A549 (cell line): ENCODE data around the gene RTBDN. TPM values are rescaled to one million over a fixed set of nuclear protein-coding genes. Genes with fewer than 3 reads are reported as not detected.

Experiments used
- ATAC-seq, 2 experiments: fragments of 200-7000 bp in 1 of 2; fragments of >200 bp in 1 of 2; cut with Nextera tagmentation in 1 of 2; cut with Tn5 transposase in 1 of 2; 3 replicates each; pipeline versions ENCODE4 v1.8.0 to v1.9.1; 2018 to 2020; ENCODE audit warnings: mild to moderate bottlenecking in 1 of 2, moderate library complexity in 1 of 2
- CTCF ChIA-PET: fragments of 300-600 bp; sonication (Branson Sonifier 250); formaldehyde crosslinking; extraction: SDS; loops from one replicate; lab custom pipeline; 2021; ENCODE audit warnings: antibody characterized with exemption, inconsistent platforms; lab: Yijun Ruan, JAX
- POLR2A ChIA-PET: fragments of 350-600 bp; formaldehyde crosslinking; extraction: SDS; loops from one replicate; lab custom pipeline; 2021; ENCODE audit warnings: antibody characterized with exemption, inconsistent platforms; lab: Yijun Ruan, JAX
- DNase-seq, 2 experiments: peaks; one replicate each; pipeline versions ENCODE4 v3.0.0 to v3.0.0-alpha.2; 2011 to 2016; ENCODE audit warnings: low read depth in 1 of 2, low spot score in 1 of 2
- FAIRE-seq: peaks from 2 replicates; lab custom pipeline; 2011; peaks lifted over from hg19 to GRCh38; lab: Jason Lieb, UNC
- H3K27ac ChIP-seq, 2 experiments: fragments of >200 bp; sonication (Bioruptor Twin); formaldehyde crosslinking; 3 replicates each; pipeline ENCODE4 v1.5.1; 2016 to 2017
- H3K4me1 ChIP-seq: fragments of >200 bp; sonication (Bioruptor Twin); formaldehyde crosslinking; 3 replicates; pipeline ENCODE4 v1.6.1; 2016
- H3K4me2 ChIP-seq: fragments of >200 bp; sonication (Bioruptor Twin); formaldehyde crosslinking; 3 replicates; pipeline ENCODE4 v1.6.1; 2016
- H3K4me3 ChIP-seq: fragments of >200 bp; sonication (Bioruptor Twin); formaldehyde crosslinking; 3 replicates; pipeline ENCODE4 v1.5.1; 2016
- H3K9me3 ChIP-seq: fragments of >200 bp; sonication (Bioruptor Twin); formaldehyde crosslinking; 3 replicates; pipeline ENCODE4 v1.6.1; 2016
- CBX8 ChIP-seq: fragments of 200-600 bp; sonication (generic); IDR thresholded peaks from 2 replicates; pipeline ENCODE4 v1.6.1; 2016
- CEBPB ChIP-seq, 2 experiments: fragments of >200 bp in 1 of 2; sonication (Bioruptor Twin) in 1 of 2; formaldehyde crosslinking in 1 of 2; IDR thresholded peaks; 2 replicates each; pipeline ENCODE4 v1.6.1; 2012 to 2016
- E2F6 ChIP-seq: IDR thresholded peaks from 2 replicates; pipeline ENCODE4 v1.6.1; 2012; ENCODE audit warnings: low read depth, borderline replicate concordance
- GATA3 ChIP-seq: IDR thresholded peaks from 2 replicates; pipeline ENCODE4 v1.6.1; 2012; ENCODE audit warnings: borderline replicate concordance
- HDAC2 ChIP-seq: fragments of 200-600 bp; sonication (generic); IDR thresholded peaks from 2 replicates; pipeline ENCODE4 v1.6.1; 2016
- HEYL ChIP-seq: fragments of 250-450 bp; sonication (Bioruptor Pico); IDR thresholded peaks from 2 replicates; pipeline ENCODE4 v1.8.0; 2021; ENCODE audit warnings: mild to moderate bottlenecking, moderate library complexity
- KDM1A ChIP-seq: fragments of 200-600 bp; sonication (generic); IDR thresholded peaks from 2 replicates; pipeline ENCODE4 v1.6.1; 2016; ENCODE audit warnings: low read depth, mild to moderate bottlenecking
- KDM5A ChIP-seq: fragments of 200-600 bp; sonication (generic); IDR thresholded peaks from 2 replicates; pipeline ENCODE4 v1.6.1; 2016; ENCODE audit warnings: antibody characterized with exemption, mild to moderate bottlenecking
- MAFK ChIP-seq: fragments of 450-650 bp; IDR thresholded peaks from 2 replicates; pipeline ENCODE4 v1.6.1; 2014; ENCODE audit not compliant: partially characterized antibody
- MAZ ChIP-seq: fragments of 150-350 bp; IDR thresholded peaks from 2 replicates; pipeline ENCODE4 v1.6.1; 2014; ENCODE audit warnings: antibody characterized with exemption, low read depth, low read length, borderline replicate concordance
- NPAS2 ChIP-seq: fragments of 250-450 bp; sonication (Bioruptor Pico); IDR thresholded peaks from 2 replicates; pipeline ENCODE4 v1.8.0; 2022; ENCODE audit warnings: mild to moderate bottlenecking, moderate library complexity, borderline replicate concordance
- POLR2AphosphoS2 ChIP-seq: conservative IDR thresholded peaks from 2 replicates; pipeline ENCODE4 v1.6.1; 2012; ENCODE audit warnings: low read length, improper control_type of control experiment, inconsistent platforms
- RAD21 ChIP-seq, 2 experiments: fragments of >200 bp in 1 of 2; sonication (Bioruptor Twin) in 1 of 2; formaldehyde crosslinking in 1 of 2; IDR thresholded peaks in 1 of 2; conservative IDR thresholded peaks in 1 of 2; 2 replicates in 1 of 2; 3 replicates in 1 of 2; pipeline ENCODE4 v1.6.1; 2012 to 2018; ENCODE audit warnings: inconsistent platforms in 1 of 2
- RFX5 ChIP-seq: fragments of 450-650 bp; IDR thresholded peaks from 2 replicates; pipeline ENCODE4 v1.7.1; 2014; ENCODE audit warnings: antibody characterized with exemption, mild to moderate bottlenecking, moderate library complexity
- SMC3 ChIP-seq: fragments of >200 bp; sonication (Bioruptor Twin); formaldehyde crosslinking; IDR thresholded peaks from 3 replicates; pipeline ENCODE4 v1.6.1; 2018; ENCODE audit warnings: inconsistent platforms
- TP53 ChIP-seq: fragments of 250-450 bp; sonication (Bioruptor Pico); IDR thresholded peaks from 2 replicates; pipeline ENCODE4 v1.5.0; 2021; ENCODE audit warnings: mild to moderate bottlenecking, moderate library complexity
- USF2 ChIP-seq: fragments of 450-650 bp; IDR thresholded peaks from 2 replicates; pipeline ENCODE4 v1.6.1; 2014; ENCODE audit warnings: antibody characterized with exemption
- WGBS: methylation state at CpG from one replicate; pipeline ENCODE4 v1.1.6; 2017; ENCODE audit errors: missing lambda C conversion rate; 5-methylcytosine and 5-hydroxymethylcytosine counted together
- polyA plus RNA-seq, 4 experiments: library from polyadenylated mRNA; depleted of rRNA in 3 of 4; stranded (reverse); fragments of >200 nt; fragmentation: RNase III in 1 of 4; extraction: RNeasy Plus Mini Kit Qiagen cat#74134 plus additional on column Dnase treatment in 1 of 4; gene quantifications; 2 replicates in 3 of 4; 3 replicates in 1 of 4; pipeline ENCODE4 v1.2.3, GENCODE V29; 2011 to 2017
- TF ChIP-seq, protein P1 (sequence below): fragments of 200-600 bp; sonication (generic); IDR thresholded peaks from 2 replicates; pipeline ENCODE4 v1.6.1; 2016; ENCODE audit warnings: antibody characterized with exemption, mild to moderate bottlenecking, moderate library complexity
- TF ChIP-seq, protein P2 (sequence below): fragments of >200 bp; sonication (Bioruptor Twin); formaldehyde crosslinking; IDR thresholded peaks from 3 replicates; pipeline ENCODE4 v1.5.1; 2016
- TF ChIP-seq, protein P3 (sequence below): fragments of >200 bp; sonication (Bioruptor Twin); formaldehyde crosslinking; IDR thresholded peaks from 2 replicates; pipeline ENCODE4 v1.6.1; 2016

The RTBDN gene
- polyA plus RNA-seq, 2 of the 4 experiments (the other 2 are of a cell fraction) = 0.09 to 0.25 TPM

GRCh38 chr19:12801466-12802266, 32.7 kb downstream of the RTBDN start, which contains the start of the genes PRDX2 and THSD8:
PRDX2 (minus strand) TSS chr19:12801800; CDS start chr19:12801261, 539 bp downstream.
THSD8 (plus strand) TSS chr19:12802069; CDS start chr19:12802072, 3 bp downstream.
- no peaks in the 10 kb centered on the region for H3K4me1 ChIP-seq
- FAIRE-seq (no peak), ATAC-seq (no peak), DNase-seq (no peak)
- TF ChIP-seq NPAS2 (CRISPR knock-in tag) = no peak
- no peak for TF ChIP-seq RAD21 (conservative IDR thresholded peaks at IDR 0.05 in 1 of 2, IDR thresholded peaks at IDR 0.05 in 1 of 2)
- no peak for TF ChIP-seq CBX8
- TF ChIP-seq SMC3 = no peak
- CTCF ChIA-PET = interaction anchor here (1.3 to 17.4 kb wide), 2 partner anchors 35 to 46 kb away, joined by 5 to 901 read pairs; partner anchors contain the start of gene HOOK2
- H3K4me2 ChIP-seq = no peak within 1 kb of the TSS
- H3K9me3 ChIP-seq = no peaks in the 10 kb centered on the region
- H3K4me3 ChIP-seq = no peak within 1 kb of the TSS
- 59% methylated on average over 48 of the region's 78 CpGs for WGBS
- no peak within 1 kb of the TSS for H3K27ac ChIP-seq
- POLR2A ChIA-PET = no interaction called here

DNA sequence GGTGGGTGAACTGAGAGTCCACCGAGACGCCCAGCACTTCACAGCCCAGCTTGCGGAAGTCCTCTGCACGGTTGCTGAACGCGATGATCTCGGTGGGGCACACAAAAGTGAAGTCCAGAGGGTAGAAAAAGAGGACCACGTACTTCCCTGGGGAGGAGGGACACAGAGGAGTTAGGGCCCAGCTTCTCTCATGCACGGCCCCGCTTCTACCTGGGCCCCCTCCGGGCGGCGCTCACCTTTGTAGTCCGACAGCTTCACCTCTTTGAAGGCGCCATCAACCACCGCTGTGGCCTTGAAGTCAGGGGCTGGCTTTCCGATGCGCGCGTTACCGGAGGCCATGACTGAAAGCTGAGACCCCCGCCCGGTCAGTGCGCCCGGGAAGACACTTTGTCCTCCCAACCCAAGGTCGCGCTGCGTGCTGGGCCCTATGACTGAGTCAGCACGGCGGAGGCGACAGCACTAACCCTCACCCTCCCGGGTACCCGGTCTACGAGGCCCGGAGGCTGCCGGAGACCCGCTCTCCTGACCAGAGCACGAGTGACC, 33.4 kb downstream of the RTBDN start:
- peaks cover 4% of the 10 kb centered on the region for H3K4me1 ChIP-seq
- no peaks in the 10 kb centered on the region for H3K9me3 ChIP-seq
- CTCF ChIA-PET = interaction anchor here (17.4 kb wide), 1 partner anchor 34 kb away, joined by 901 read pairs; the partner anchor contains the start of gene HOOK2
- WGBS = 94% methylated on average over 17 of the region's 38 CpGs
- ATAC-seq = no peak
- H3K4me2 ChIP-seq = no peak overlapping the region
- DNase-seq = no peak
- POLR2A ChIA-PET = no interaction called here
- TF ChIP-seq HDAC2 (no peak), RAD21 (conservative IDR thresholded peaks at IDR 0.05 in 1 of 2, IDR thresholded peaks at IDR 0.05 in 1 of 2) (no peak), TP53 (CRISPR knock-in tag) (no peak)
- TF ChIP-seq, protein P1, sequence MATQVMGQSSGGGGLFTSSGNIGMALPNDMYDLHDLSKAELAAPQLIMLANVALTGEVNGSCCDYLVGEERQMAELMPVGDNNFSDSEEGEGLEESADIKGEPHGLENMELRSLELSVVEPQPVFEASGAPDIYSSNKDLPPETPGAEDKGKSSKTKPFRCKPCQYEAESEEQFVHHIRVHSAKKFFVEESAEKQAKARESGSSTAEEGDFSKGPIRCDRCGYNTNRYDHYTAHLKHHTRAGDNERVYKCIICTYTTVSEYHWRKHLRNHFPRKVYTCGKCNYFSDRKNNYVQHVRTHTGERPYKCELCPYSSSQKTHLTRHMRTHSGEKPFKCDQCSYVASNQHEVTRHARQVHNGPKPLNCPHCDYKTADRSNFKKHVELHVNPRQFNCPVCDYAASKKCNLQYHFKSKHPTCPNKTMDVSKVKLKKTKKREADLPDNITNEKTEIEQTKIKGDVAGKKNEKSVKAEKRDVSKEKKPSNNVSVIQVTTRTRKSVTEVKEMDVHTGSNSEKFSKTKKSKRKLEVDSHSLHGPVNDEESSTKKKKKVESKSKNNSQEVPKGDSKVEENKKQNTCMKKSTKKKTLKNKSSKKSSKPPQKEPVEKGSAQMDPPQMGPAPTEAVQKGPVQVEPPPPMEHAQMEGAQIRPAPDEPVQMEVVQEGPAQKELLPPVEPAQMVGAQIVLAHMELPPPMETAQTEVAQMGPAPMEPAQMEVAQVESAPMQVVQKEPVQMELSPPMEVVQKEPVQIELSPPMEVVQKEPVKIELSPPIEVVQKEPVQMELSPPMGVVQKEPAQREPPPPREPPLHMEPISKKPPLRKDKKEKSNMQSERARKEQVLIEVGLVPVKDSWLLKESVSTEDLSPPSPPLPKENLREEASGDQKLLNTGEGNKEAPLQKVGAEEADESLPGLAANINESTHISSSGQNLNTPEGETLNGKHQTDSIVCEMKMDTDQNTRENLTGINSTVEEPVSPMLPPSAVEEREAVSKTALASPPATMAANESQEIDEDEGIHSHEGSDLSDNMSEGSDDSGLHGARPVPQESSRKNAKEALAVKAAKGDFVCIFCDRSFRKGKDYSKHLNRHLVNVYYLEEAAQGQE = no peak
- H3K27ac ChIP-seq = no peak overlapping the region
- no peak overlapping the region for H3K4me3 ChIP-seq
- FAIRE-seq = no peak

DNA sequence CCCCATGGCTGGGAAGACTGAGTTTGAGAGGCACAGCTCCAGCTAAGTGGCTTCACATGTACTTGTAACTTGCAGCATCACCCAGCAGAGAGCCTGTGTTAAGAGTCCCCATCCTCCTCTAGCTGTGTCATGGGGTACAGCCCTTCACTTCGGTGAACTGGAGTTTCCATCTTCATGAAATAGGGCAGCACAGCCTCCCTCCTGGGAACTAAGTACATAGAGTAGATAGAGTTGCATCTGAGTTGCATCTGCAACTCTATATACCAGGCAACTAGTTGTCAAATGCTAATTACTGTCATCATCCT, 34.0 kb downstream of the RTBDN start:
- no peaks in the 10 kb centered on the region for H3K9me3 ChIP-seq
- ChIA-PET POLR2A (no interaction called here), CTCF (interaction anchor here (1.3 to 17.4 kb wide), 3 partner anchors 33 to 123 kb away, joined by 3 to 901 read pairs (median 44); partner anchors contain the start of gene HOOK2)
- no peak for ATAC-seq
- no peak for FAIRE-seq
- no CpG with 5 or more reads among the region's 1 CpG for WGBS
- DNase-seq = no peak
- peaks cover 9% of the 10 kb centered on the region for H3K4me1 ChIP-seq
- H3K4me2 ChIP-seq = no peak overlapping the region
- H3K4me3 ChIP-seq = no peak overlapping the region
- no peak for TF ChIP-seq MAZ
- TF ChIP-seq MAFK = no peak
- no peak for TF ChIP-seq HEYL (CRISPR knock-in tag)
- no peak for TF ChIP-seq GATA3
- no peak for TF ChIP-seq CEBPB (IDR thresholded peaks at IDR 0.05)
- TF ChIP-seq KDM1A = no peak
- TF ChIP-seq, protein P2, sequence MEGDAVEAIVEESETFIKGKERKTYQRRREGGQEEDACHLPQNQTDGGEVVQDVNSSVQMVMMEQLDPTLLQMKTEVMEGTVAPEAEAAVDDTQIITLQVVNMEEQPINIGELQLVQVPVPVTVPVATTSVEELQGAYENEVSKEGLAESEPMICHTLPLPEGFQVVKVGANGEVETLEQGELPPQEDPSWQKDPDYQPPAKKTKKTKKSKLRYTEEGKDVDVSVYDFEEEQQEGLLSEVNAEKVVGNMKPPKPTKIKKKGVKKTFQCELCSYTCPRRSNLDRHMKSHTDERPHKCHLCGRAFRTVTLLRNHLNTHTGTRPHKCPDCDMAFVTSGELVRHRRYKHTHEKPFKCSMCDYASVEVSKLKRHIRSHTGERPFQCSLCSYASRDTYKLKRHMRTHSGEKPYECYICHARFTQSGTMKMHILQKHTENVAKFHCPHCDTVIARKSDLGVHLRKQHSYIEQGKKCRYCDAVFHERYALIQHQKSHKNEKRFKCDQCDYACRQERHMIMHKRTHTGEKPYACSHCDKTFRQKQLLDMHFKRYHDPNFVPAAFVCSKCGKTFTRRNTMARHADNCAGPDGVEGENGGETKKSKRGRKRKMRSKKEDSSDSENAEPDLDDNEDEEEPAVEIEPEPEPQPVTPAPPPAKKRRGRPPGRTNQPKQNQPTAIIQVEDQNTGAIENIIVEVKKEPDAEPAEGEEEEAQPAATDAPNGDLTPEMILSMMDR = no peak
- TF ChIP-seq RFX5 = no peak
- no peak for TF ChIP-seq KDM5A
- no peak for TF ChIP-seq POLR2AphosphoS2
- TF ChIP-seq USF2 = no peak
- TF ChIP-seq, protein P3, sequence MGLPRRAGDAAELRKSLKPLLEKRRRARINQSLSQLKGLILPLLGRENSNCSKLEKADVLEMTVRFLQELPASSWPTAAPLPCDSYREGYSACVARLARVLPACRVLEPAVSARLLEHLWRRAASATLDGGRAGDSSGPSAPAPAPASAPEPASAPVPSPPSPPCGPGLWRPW = no peak
- no peak for TF ChIP-seq E2F6
- no peak overlapping the region for H3K27ac ChIP-seq
